C4-2B (cell line): Measurements from ENCODE around the gene METTL13.

Experiments used
- CTCF ChIP-seq: fragments of 450-650 bp; conservative IDR thresholded peaks from 2 replicates; pipeline ENCODE4 v1.5.1; 2017; ENCODE audit warnings: mild to moderate bottlenecking
- ZFX ChIP-seq: fragments of 450-650 bp; IDR thresholded peaks from 2 replicates; pipeline ENCODE4 v1.6.1; 2017

DNA sequence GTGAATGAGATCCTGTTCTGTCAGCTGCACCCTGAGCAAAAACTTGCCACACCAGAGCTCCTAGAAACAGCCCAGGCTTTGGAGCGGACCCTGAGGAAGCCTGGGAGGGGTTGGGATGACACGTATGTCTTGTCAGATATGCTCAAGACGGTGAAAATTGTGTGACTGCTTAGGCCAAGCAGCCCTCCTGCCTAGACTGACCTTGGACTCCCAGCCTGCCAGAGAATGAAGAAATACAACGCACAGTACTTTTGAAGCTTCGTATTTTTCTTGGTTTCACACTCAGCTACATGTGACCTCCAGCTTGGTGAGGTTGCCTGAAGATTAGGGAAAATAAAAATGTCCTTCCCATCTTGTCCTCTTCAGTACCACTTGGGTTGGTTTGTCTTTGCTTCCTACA, 15.1 kb downstream of the METTL13 start:
- no peak for TF ChIP-seq CTCF
- no peak for TF ChIP-seq ZFX
